DND-41 (cell line): ENCODE results near the gene LAG3.

Experiments used
- ATAC-seq: fragments of 200-7000 bp; cut with Tn5 transposase; 3 replicates; pipeline ENCODE4 v1.9.1; 2021; ENCODE audit warnings: low read depth; ENCODE audit not compliant: insufficient read depth
- DNase-seq: peaks from one replicate; pipeline ENCODE4 v3.0.0-alpha.2; 2020
- H2AFZ ChIP-seq: 2 replicates; pipeline ENCODE4 v1.6.0; 2012; ENCODE audit warnings: low read depth, low read length
- H3K27ac ChIP-seq: 2 replicates; pipeline ENCODE4 v1.5.1; 2012; ENCODE audit warnings: low read length, inconsistent platforms
- H3K27me3 ChIP-seq: fragments of 200-600 bp; sonication (generic); 2 replicates; pipeline ENCODE4 v1.6.0; 2012; ENCODE audit warnings: low read length, mild to moderate bottlenecking, inconsistent platforms; ENCODE audit not compliant: insufficient read depth, poor library complexity
- H3K36me3 ChIP-seq: 2 replicates; pipeline ENCODE4 v1.5.1; 2012; ENCODE audit warnings: low read length, inconsistent platforms; ENCODE audit not compliant: insufficient read depth
- H3K4me1 ChIP-seq: 2 replicates; pipeline ENCODE4 v1.5.1; 2012; ENCODE audit warnings: mild to moderate bottlenecking, low read length; ENCODE audit not compliant: insufficient read depth
- H3K4me2 ChIP-seq: 2 replicates; pipeline ENCODE4 v1.6.0; 2012; ENCODE audit warnings: mild to moderate bottlenecking, moderate library complexity, low read length, inconsistent platforms; ENCODE audit not compliant: insufficient read depth
- H3K4me3 ChIP-seq, 2 experiments: fragments of 200-600 bp in 1 of 2; shearing (Covaris generic) in 1 of 2; 2 replicates each; pipeline ENCODE4 v1.5.1; 2012 to 2016; ENCODE audit warnings: inconsistent platforms in 2 of 2, low read length in 2 of 2, mild to moderate bottlenecking in 2 of 2, low read depth in 1 of 2, moderate library complexity in 1 of 2
- H3K79me2 ChIP-seq: 2 replicates; pipeline ENCODE4 v1.6.0; 2012; ENCODE audit warnings: low read length, inconsistent platforms; ENCODE audit not compliant: insufficient read depth
- H3K9ac ChIP-seq: 2 replicates; pipeline ENCODE4 v1.6.0; 2012; ENCODE audit warnings: low read depth, mild to moderate bottlenecking, inconsistent platforms, low read length, moderate library complexity
- H3K9me3 ChIP-seq: 2 replicates; pipeline ENCODE4 v1.5.1; 2012; ENCODE audit warnings: low read length, moderate library complexity, mild to moderate bottlenecking, inconsistent platforms; ENCODE audit not compliant: insufficient read depth, severe bottlenecking
- H4K20me1 ChIP-seq: 2 replicates; pipeline ENCODE4 v1.6.0; 2012; ENCODE audit warnings: low read length; ENCODE audit not compliant: insufficient read depth
- CTCF ChIP-seq: IDR thresholded peaks from 2 replicates; pipeline ENCODE4 v1.5.1; 2012; ENCODE audit warnings: borderline replicate concordance, low read length, moderate library complexity, mild to moderate bottlenecking; ENCODE audit not compliant: poor library complexity, severe bottlenecking; ENCODE audit errors: extremely low read depth
- EZH2 ChIP-seq: IDR thresholded peaks from 3 replicates; pipeline ENCODE4 v1.6.1; 2012; ENCODE audit warnings: borderline replicate concordance, low read depth, mild to moderate bottlenecking, moderate library complexity, low read length, inconsistent platforms; ENCODE audit not compliant: severe bottlenecking

Gene LAG3

GRCh38 chr12:6796576-6796975 is 24.3 kb downstream of the LAG3 start:
- no peak overlapping the region for H3K4me3 ChIP-seq
- H4K20me1 ChIP-seq: peaks cover 4% of the 10 kb centered on the region; the same call in 1 of the 2 replicates
- TF ChIP-seq EZH2: no peak
- TF ChIP-seq CTCF: no peak
- H3K79me2 ChIP-seq: no peaks in the 10 kb centered on the region
- no peaks in the 10 kb centered on the region for H3K9me3 ChIP-seq
- no peak overlapping the region for H3K9ac ChIP-seq
- H3K36me3 ChIP-seq: no peaks in the 10 kb centered on the region
- H3K4me2 ChIP-seq: no peak overlapping the region
- DNase-seq: no peak
- peaks cover 10% of the 10 kb centered on the region for H3K4me1 ChIP-seq
- peaks cover 29% of the 10 kb centered on the region for H3K27me3 ChIP-seq
- no peak overlapping the region for H2AFZ ChIP-seq
- no peak for ATAC-seq
- H3K27ac ChIP-seq: no peak overlapping the region

GRCh38 chr12:6799147-6799546 is 26.8 kb downstream of the LAG3 start:
- Histone ChIP-seq H3K79me2 (no peaks in the 10 kb centered on the region), H3K27ac (no peak overlapping the region), H3K9me3 (no peaks in the 10 kb centered on the region), H2AFZ (no peak overlapping the region), H3K4me1 (no peaks in the 10 kb centered on the region), H3K4me3 (no peak overlapping the region), H3K36me3 (no peaks in the 10 kb centered on the region), H3K9ac (no peak overlapping the region), H3K27me3 (peaks cover 11% of the 10 kb centered on the region), H3K4me2 (no peak overlapping the region), H4K20me1 (no peaks in the 10 kb centered on the region)
- DNase-seq (no peak), ATAC-seq (no peak)
- TF ChIP-seq EZH2 (no peak), CTCF (no peak)

GRCh38 chr12:6807170-6807569 is 34.9 kb downstream of the LAG3 start:
- Histone ChIP-seq H3K9me3 (no peaks in the 10 kb centered on the region), H2AFZ (no peak overlapping the region), H3K79me2 (no peaks in the 10 kb centered on the region), H3K27me3 (no peaks in the 10 kb centered on the region), H3K27ac (no peak overlapping the region), H3K9ac (no peak overlapping the region), H3K4me2 (no peak overlapping the region), H3K4me1 (no peaks in the 10 kb centered on the region), H4K20me1 (no peaks in the 10 kb centered on the region), H3K4me3 (no peak overlapping the region), H3K36me3 (no peaks in the 10 kb centered on the region)
- DNase-seq: no peak
- no peak for ATAC-seq
- no peak for TF ChIP-seq CTCF
- TF ChIP-seq EZH2: no peak

GRCh38 chr12:6809056-6809455 is 36.7 kb downstream of the LAG3 start:
- Histone ChIP-seq H3K4me2 (no peak overlapping the region), H3K79me2 (no peaks in the 10 kb centered on the region), H3K27me3 (peaks cover 2% of the 10 kb centered on the region), H4K20me1 (no peaks in the 10 kb centered on the region), H3K4me3 (no peak overlapping the region), H2AFZ (no peak overlapping the region), H3K4me1 (no peaks in the 10 kb centered on the region), H3K36me3 (no peaks in the 10 kb centered on the region), H3K27ac (no peak overlapping the region), H3K9me3 (no peaks in the 10 kb centered on the region), H3K9ac (no peak overlapping the region)
- ATAC-seq (no peak), DNase-seq (no peak)
- no peak for TF ChIP-seq CTCF
- TF ChIP-seq EZH2: no peak
